Tibial nerve (tissue), 4 donors: Measurements from ENCODE around the gene NCAPH2. TPM values are rescaled to one million over a fixed set of nuclear protein-coding genes. Genes with fewer than 3 reads are reported as not detected.
"Not testable (repeated sequence)": the region's sequence is repeated elsewhere in the genome, so short reads cannot be mapped to it uniquely, and the experiment has no call there.

Experiments used
- DNase-seq, 2 donors: peaks; one replicate each; pipeline ENCODE4 v3.0.0-alpha.2; 2019; ENCODE audit warnings: low spot score in 2 of 2
- H3K27ac ChIP-seq, 4 donors: fragments of 200-600 bp; sonication (generic) in 3 of 4; one replicate each; pipeline ENCODE4 v1.5.1; 2017 to 2019; ENCODE audit warnings: mild to moderate bottlenecking in 1 of 4
- H3K27me3 ChIP-seq, 2 donors: fragments of 200-600 bp; sonication (generic) in 1 of 2; one replicate each; pipeline versions ENCODE4 v1.5.1 to v1.6.0; 2017 to 2019
- H3K36me3 ChIP-seq, 3 donors: fragments of 200-600 bp; sonication (generic); one replicate each; pipeline ENCODE4 v1.5.1; 2018 to 2019
- H3K4me1 ChIP-seq, 4 donors: fragments of 200-600 bp; sonication (generic) in 3 of 4; one replicate each; pipeline ENCODE4 v1.5.1; 2017 to 2019
- H3K4me3 ChIP-seq, 4 donors: fragments of 200-600 bp; sonication (generic) in 3 of 4; one replicate each; pipeline ENCODE4 v1.5.1; 2017 to 2019; ENCODE audit warnings: mild to moderate bottlenecking in 1 of 4, moderate library complexity in 1 of 4
- H3K9me3 ChIP-seq, 4 donors: fragments of 200-600 bp; sonication (generic) in 3 of 4; one replicate each; pipeline ENCODE4 v1.5.1; 2017 to 2019
- CTCF ChIP-seq, 5 experiments: fragments of 200-600 bp in 3 of 5; fragments of 450-650 bp in 2 of 5; sonication (generic) in 3 of 5; IDR thresholded peaks; one replicate each; pipeline ENCODE4 v1.5.1; 2016 to 2019; ENCODE audit warnings: antibody characterized with exemption in 5 of 5, mild to moderate bottlenecking in 3 of 5, moderate library complexity in 2 of 5
- EP300 ChIP-seq, 2 donors: sonication (generic); formaldehyde crosslinking; IDR thresholded peaks; one replicate each; pipeline ENCODE4 v1.6.1; 2017; ENCODE audit warnings: antibody characterized with exemption in 2 of 2, mild to moderate bottlenecking in 1 of 2
- POLR2A ChIP-seq, 2 donors: fragments of 450-650 bp; IDR thresholded peaks; one replicate each; pipeline ENCODE4 v1.6.1; 2017; ENCODE audit warnings: antibody characterized with exemption in 2 of 2, mild to moderate bottlenecking in 2 of 2, moderate library complexity in 2 of 2
- WGBS, 2 donors: methylation state at CpG; one replicate each; pipeline ENCODE4 v1.1.5; 2018; 5-methylcytosine and 5-hydroxymethylcytosine counted together
- total RNA-seq, 4 donors: library from RNA; depleted of rRNA; stranded (reverse); fragments of >200 nt; gene quantifications; one replicate each; pipeline ENCODE4 v1.1.0, GENCODE V29; 2016

The NCAPH2 gene
- total RNA-seq, 4 donors from 2014 or later = 43.9 to 57.3 (median 45.0) TPM

- Histone ChIP-seq H3K27ac (no peak overlapping the region), H3K27me3 (no peaks in the 10 kb centered on the region), H3K9me3 (no peaks in the 10 kb centered on the region), H3K4me1 (no peaks in the 10 kb centered on the region), H3K4me3 (no peak overlapping the region), H3K36me3 (peaks cover 0 to 80% (median 45%) of the 10 kb centered on the region in 3 donors)
- 82 to 84% methylated on average over 18 to 19 of the region's 20 CpGs for WGBS, 2 donors
- no peak for DNase-seq
- TF ChIP-seq EP300 (IDR thresholded peaks at IDR 0.05) (no peak), POLR2A (IDR thresholded peaks at IDR 0.05) (no peak), CTCF (IDR thresholded peaks at IDR 0.05) (no peak)
Measured at GRCh38 chr22:50517495-50518260, 9.7 kb downstream of the NCAPH2 start.

- peaks cover 0 to 90% (median 52%) of the 10 kb centered on the region in 3 donors for H3K36me3 ChIP-seq
- WGBS, 2 donors = 83 to 93% methylated on average over 7 of the region's 7 CpGs
- peaks cover 0 to under 1% (median 0%) of the 10 kb centered on the region in 4 donors for H3K4me1 ChIP-seq
- H3K4me3 ChIP-seq = no peak overlapping the region
- H3K9me3 ChIP-seq = no peaks in the 10 kb centered on the region
- no peak for DNase-seq
- TF ChIP-seq POLR2A (IDR thresholded peaks at IDR 0.05) (no peak), CTCF (IDR thresholded peaks at IDR 0.05) (no peak), EP300 (IDR thresholded peaks at IDR 0.05) (no peak)
- H3K27me3 ChIP-seq = no peaks in the 10 kb centered on the region
- H3K27ac ChIP-seq = no peak overlapping the region
Measured at GRCh38 chr22:50518606-50519005, 10.6 kb downstream of the NCAPH2 start.

GRCh38 chr22:50519151-50519550 lies 11.1 kb downstream of the NCAPH2 start:
- H3K4me1 ChIP-seq = peaks cover 0 to 6% (median 4%) of the 10 kb centered on the region in 4 donors
- WGBS, 2 donors = 89 to 95% methylated on average over 4 to 8 of the region's 8 CpGs
- no peaks in the 10 kb centered on the region for H3K9me3 ChIP-seq
- TF ChIP-seq POLR2A (IDR thresholded peaks at IDR 0.05) = no peak
- TF ChIP-seq EP300 (IDR thresholded peaks at IDR 0.05) = no peak
- DNase-seq = no peak
- H3K36me3 ChIP-seq = peaks cover 0 to 95% (median 54%) of the 10 kb centered on the region in 3 donors
- no peak overlapping the region for H3K4me3 ChIP-seq
- H3K27ac ChIP-seq = no peak overlapping the region
- no peaks in the 10 kb centered on the region for H3K27me3 ChIP-seq

GRCh38 chr22:50520184-50520583 lies 12.2 kb downstream of the NCAPH2 start:
- not testable (repeated sequence) for H3K27me3 ChIP-seq, H3K9me3 ChIP-seq, H3K27ac ChIP-seq, DNase-seq, H3K4me3 ChIP-seq
- WGBS, 2 donors = 98 to 100% methylated on average over 8 of the region's 8 CpGs
- peaks cover 0 to 87% (median 54%) of the 10 kb centered on the region in 3 donors for H3K36me3 ChIP-seq
- H3K4me1 ChIP-seq = peaks cover 0 to 16% (median 10%) of the 10 kb centered on the region in 4 donors

- H3K27me3 ChIP-seq = no peaks in the 10 kb centered on the region
- H3K36me3 ChIP-seq = peaks cover 0 to 82% (median 54%) of the 10 kb centered on the region in 3 donors
- WGBS, 2 donors = 90 to 95% methylated on average over 13 of the region's 13 CpGs
- peaks cover 0 to 16% (median 10%) of the 10 kb centered on the region in 4 donors for H3K4me1 ChIP-seq
- no peak overlapping the region for H3K27ac ChIP-seq
- no peak for DNase-seq
- H3K9me3 ChIP-seq = no peaks in the 10 kb centered on the region
- TF ChIP-seq EP300 (IDR thresholded peaks at IDR 0.05) = no peak
- H3K4me3 ChIP-seq = no peak overlapping the region
Measured at GRCh38 chr22:50520826-50521453, 12.9 kb downstream of the NCAPH2 start.

GRCh38 chr22:50521710-50522109 lies 13.7 kb downstream of the NCAPH2 start:
- Histone ChIP-seq H3K36me3 (peaks cover 0 to 75% (median 49%) of the 10 kb centered on the region in 3 donors), H3K4me3 (no peak overlapping the region), H3K4me1 (peaks cover 0 to 23% (median 15%) of the 10 kb centered on the region in 4 donors), H3K9me3 (no peaks in the 10 kb centered on the region), H3K27me3 (no peaks in the 10 kb centered on the region), H3K27ac (no peak overlapping the region)
- no peak for DNase-seq
- WGBS, 2 donors = 97% methylated on average over 9 to 10 of the region's 10 CpGs
- TF ChIP-seq CTCF (IDR thresholded peaks at IDR 0.05) = no peak
- TF ChIP-seq POLR2A (IDR thresholded peaks at IDR 0.05) = no peak
- no peak for TF ChIP-seq EP300 (IDR thresholded peaks at IDR 0.05)
